ENCODE results near the gene XRCC4. TPM values are rescaled to one million over a fixed set of nuclear protein-coding genes. Genes with fewer than 3 reads are reported as not detected.

The XRCC4 gene
- total RNA-seq, 4 donors from 2014 or later, result 4.2 to 6.0 (median 5.4) TPM

DNA sequence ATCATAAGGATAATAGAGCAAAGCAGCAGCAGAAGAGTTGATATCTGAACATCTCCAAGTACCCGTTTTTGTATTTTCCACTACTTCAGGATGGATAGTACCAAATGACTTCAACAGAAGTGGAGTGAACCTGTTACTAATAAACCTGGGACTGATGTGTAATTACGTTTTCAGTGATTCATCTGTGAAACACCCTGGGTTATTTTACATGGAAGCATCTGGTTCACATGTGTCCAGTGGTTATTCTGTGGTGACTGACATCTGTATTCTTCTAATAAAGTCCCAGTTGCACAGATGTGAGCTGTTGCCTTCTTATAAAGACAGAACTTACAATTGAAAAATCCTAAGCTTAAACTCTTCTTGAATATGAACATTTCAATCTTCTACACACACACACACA is 254.5 kb downstream of the XRCC4 start:
- TF ChIP-seq POLR2A (IDR thresholded peaks at IDR 0.05) (no peak), CTCF (IDR thresholded peaks at IDR 0.05) (no peak), POLR2AphosphoS5 (IDR thresholded peaks at IDR 0.05) (no peak)
- H3K36me3 ChIP-seq, result no peaks in the 10 kb centered on the region
- H3K27me3 ChIP-seq, result no peaks in the 10 kb centered on the region
- DNase-seq (ENCODE audit: low spot score in 2 of 2), result no peak
- H3K27ac ChIP-seq, result no peak overlapping the region
- H3K4me1 ChIP-seq, result no peaks in the 10 kb centered on the region
- H3K4me3 ChIP-seq, result no peak overlapping the region
- H3K9me3 ChIP-seq, result no peaks in the 10 kb centered on the region
- 70% methylated on average over 2 of the region's 2 CpGs for WGBS

- no peak overlapping the region for H3K27ac ChIP-seq
- H3K27me3 ChIP-seq, result no peaks in the 10 kb centered on the region
- no peak overlapping the region for H3K4me3 ChIP-seq
- H3K4me1 ChIP-seq, result peaks cover 3% of the 10 kb centered on the region
- DNase-seq (ENCODE audit: low spot score in 2 of 2), result no peak
- no peaks in the 10 kb centered on the region for H3K36me3 ChIP-seq
- WGBS, result 96% methylated on average over 4 of the region's 4 CpGs
- no peaks in the 10 kb centered on the region for H3K9me3 ChIP-seq
- no peak for TF ChIP-seq POLR2A (IDR thresholded peaks at IDR 0.05)
- no peak for TF ChIP-seq POLR2AphosphoS5 (IDR thresholded peaks at IDR 0.05)
- no peak for TF ChIP-seq EP300 (IDR thresholded peaks at IDR 0.05)
- no peak for TF ChIP-seq CTCF (IDR thresholded peaks at IDR 0.05)
Observed at GRCh38 chr5:83337453-83338035, 260.2 kb downstream of the XRCC4 start.

GRCh38 chr5:83340511-83340918 is 263.2 kb downstream of the XRCC4 start:
- Histone ChIP-seq H3K4me3 (no peak overlapping the region), H3K9me3 (no peaks in the 10 kb centered on the region), H3K27ac (no peak overlapping the region), H3K27me3 (no peaks in the 10 kb centered on the region), H3K36me3 (no peaks in the 10 kb centered on the region), H3K4me1 (peaks cover 3% of the 10 kb centered on the region)
- 50% methylated on average over 2 of the region's 2 CpGs for WGBS
- TF ChIP-seq POLR2A (IDR thresholded peaks at IDR 0.05), result no peak
- no peak for TF ChIP-seq EP300 (IDR thresholded peaks at IDR 0.05)
- no peak for TF ChIP-seq CTCF (IDR thresholded peaks at IDR 0.05)
- TF ChIP-seq POLR2AphosphoS5 (IDR thresholded peaks at IDR 0.05), result no peak
- no peak for DNase-seq (ENCODE audit: low spot score in 2 of 2)

- no peak for DNase-seq (ENCODE audit: low spot score in 2 of 2)
- H3K9me3 ChIP-seq, result no peaks in the 10 kb centered on the region
- TF ChIP-seq POLR2A (IDR thresholded peaks at IDR 0.05) (no peak), POLR2AphosphoS5 (IDR thresholded peaks at IDR 0.05) (no peak), CTCF (IDR thresholded peaks at IDR 0.05) (no peak), EP300 (IDR thresholded peaks at IDR 0.05) (no peak)
- no peaks in the 10 kb centered on the region for H3K36me3 ChIP-seq
- H3K4me1 ChIP-seq, result peaks cover 3% of the 10 kb centered on the region
- 85% methylated on average over 3 of the region's 3 CpGs for WGBS
- H3K27me3 ChIP-seq, result no peaks in the 10 kb centered on the region
- no peak overlapping the region for H3K27ac ChIP-seq
- H3K4me3 ChIP-seq, result no peak overlapping the region
Observed at GRCh38 chr5:83341815-83342334, 264.5 kb downstream of the XRCC4 start.

DNA sequence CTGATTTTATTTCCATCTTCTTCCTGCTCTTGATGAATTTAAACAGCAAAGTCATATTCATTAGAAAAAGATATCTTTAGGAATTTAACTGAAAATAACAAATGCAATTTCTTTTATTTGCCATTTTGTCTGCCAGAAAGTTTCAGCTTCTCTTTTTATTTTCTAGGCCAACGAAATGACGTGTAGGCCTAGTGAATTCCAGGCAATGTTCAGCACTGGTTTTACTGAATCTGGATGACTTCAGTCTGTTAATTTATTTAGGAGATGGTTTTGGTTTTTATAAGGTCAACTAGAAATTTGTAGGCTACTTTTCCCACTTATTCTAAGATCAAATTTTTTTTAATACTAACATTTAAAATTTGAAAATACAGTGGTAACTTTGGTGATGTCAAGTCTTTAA is 265.1 kb downstream of the XRCC4 start:
- no peak overlapping the region for H3K27ac ChIP-seq
- 66% methylated on average over 2 of the region's 2 CpGs for WGBS

More for the DNA sequence above, 265.1 kb downstream of the XRCC4 start:
- H3K4me1 ChIP-seq, result peaks cover 3% of the 10 kb centered on the region
- no peaks in the 10 kb centered on the region for H3K9me3 ChIP-seq
- no peaks in the 10 kb centered on the region for H3K36me3 ChIP-seq
- no peak overlapping the region for H3K4me3 ChIP-seq
- no peaks in the 10 kb centered on the region for H3K27me3 ChIP-seq
- TF ChIP-seq POLR2AphosphoS5 (IDR thresholded peaks at IDR 0.05), result no peak
- no peak for TF ChIP-seq POLR2A (IDR thresholded peaks at IDR 0.05)
- no peak for TF ChIP-seq CTCF (IDR thresholded peaks at IDR 0.05)
- TF ChIP-seq EP300 (IDR thresholded peaks at IDR 0.05), result no peak
- no peak for DNase-seq (ENCODE audit: low spot score in 2 of 2)

Measured in suprapubic skin (tissue), 4 donors.